NCI-H1048 (cell line): Measurements from ENCODE around the gene DHRS7C.

ENCODE experiments used
- DNase-seq: peaks from one replicate; lab custom pipeline; 2025; lab: John Stamatoyannopoulos, UW

DHRS7C gene

GRCh38 chr17:9765322-9765721 lies 26.1 kb downstream of the DHRS7C start:
- DNase-seq = no peak

- DNase-seq = no peak
Measured at GRCh38 chr17:9763643-9764042, 27.7 kb downstream of the DHRS7C start.

GRCh38 chr17:9760266-9760665 lies 31.1 kb downstream of the DHRS7C start:
- no peak for DNase-seq

- no peak for DNase-seq
Measured at GRCh38 chr17:9755083-9755482, 36.3 kb downstream of the DHRS7C start.

GRCh38 chr17:9750524-9750923 lies 40.9 kb downstream of the DHRS7C start:
- no peak for DNase-seq

GRCh38 chr17:9729735-9730420 lies 61.5 kb downstream of the DHRS7C start:
- DNase-seq = no peak

GRCh38 chr17:9729034-9729650 lies 62.2 kb downstream of the DHRS7C start:
- peak; percentile 24 for DNase-seq

- DNase-seq = no peak
Measured at GRCh38 chr17:9728564-9728963, 62.8 kb downstream of the DHRS7C start.

- no peak for DNase-seq
Measured at GRCh38 chr17:9728005-9728404, 63.4 kb downstream of the DHRS7C start.

- no peak for DNase-seq
Measured at GRCh38 chr17:9726291-9726690, 65.1 kb downstream of the DHRS7C start.

GRCh38 chr17:9725575-9725974 lies 65.8 kb downstream of the DHRS7C start:
- no peak for DNase-seq
